Esophagus muscularis mucosa (tissue), 4 donors: ENCODE results near the gene SMG6. TPM values are rescaled to one million over a fixed set of nuclear protein-coding genes. Genes with fewer than 3 reads are reported as not detected.

ENCODE experiments used
- DNase-seq: peaks from one replicate; pipeline ENCODE4 v3.0.0-alpha.2; 2017; ENCODE audit errors: extremely low spot score
- H3K27ac ChIP-seq, 4 donors: fragments of 200-600 bp; sonication (generic); replicated peaks in 1 of 4; 1 replicate in 3 of 4; 2 replicates in 1 of 4; pipeline ENCODE4 v1.5.1; 2016 to 2019; ENCODE audit warnings: mild to moderate bottlenecking in 1 of 4
- H3K27me3 ChIP-seq, 4 donors: fragments of 200-600 bp; sonication (generic); one replicate each; pipeline versions ENCODE4 v1.5.1 to v1.6.0; 2016 to 2019
- H3K36me3 ChIP-seq, 4 donors: fragments of 200-600 bp; sonication (generic); one replicate each; pipeline ENCODE4 v1.5.1; 2016 to 2019
- H3K4me1 ChIP-seq, 4 donors: fragments of 200-600 bp; sonication (generic); one replicate each; pipeline ENCODE4 v1.5.1; 2016 to 2019
- H3K4me3 ChIP-seq, 4 donors: fragments of 200-600 bp; sonication (generic); 1 replicate in 2 of 4; 2 replicates in 2 of 4; pipeline ENCODE4 v1.5.1; 2016 to 2019; ENCODE audit warnings: mild to moderate bottlenecking in 4 of 4, moderate library complexity in 1 of 4
- H3K9me3 ChIP-seq, 4 donors: fragments of 200-600 bp; sonication (generic); 1 replicate in 3 of 4; 2 replicates in 1 of 4; pipeline ENCODE4 v1.5.1; 2016 to 2019
- EP300 ChIP-seq: sonication (generic); formaldehyde crosslinking; IDR thresholded peaks from one replicate; pipeline ENCODE4 v1.6.1; 2017; ENCODE audit warnings: antibody characterized with exemption
- POLR2A ChIP-seq: fragments of 450-650 bp; IDR thresholded peaks from one replicate; pipeline ENCODE4 v1.6.1; 2017; ENCODE audit warnings: antibody characterized with exemption, moderate library complexity, mild to moderate bottlenecking, low read depth
- POLR2AphosphoS5 ChIP-seq, 2 donors: sonication (generic); formaldehyde crosslinking; IDR thresholded peaks; one replicate each; pipeline ENCODE4 v1.6.1; 2017; ENCODE audit warnings: antibody characterized with exemption in 2 of 2
- whole genome bisulfite sequencing: methylation state at CpG from one replicate; pipeline ENCODE4 v1.1.5; 2018; 5-methylcytosine and 5-hydroxymethylcytosine counted together
- intact Hi-C: fragments of 100-400 bp; cut with DNase I; formaldehyde crosslinking; loops from one replicate; pipeline ENCODE4 v1.15.1; 2023
- total RNA-seq, 4 donors: library from RNA; depleted of rRNA; stranded (reverse); fragments of >200 nt; gene quantifications; one replicate each; pipeline versions ENCODE4 v1.1.0 to v1.2.1, GENCODE V29; 2016
- TF ChIP-seq, protein P1 (sequence below), 3 experiments: fragments of 200-600 bp in 2 of 3; fragments of 450-650 bp in 1 of 3; sonication (generic) in 2 of 3; IDR thresholded peaks; one replicate each; pipeline ENCODE4 v1.5.1; 2017 to 2019; ENCODE audit warnings: antibody characterized with exemption in 3 of 3, mild to moderate bottlenecking in 2 of 3, moderate library complexity in 1 of 3

Gene SMG6
- total RNA-seq, 4 donors from 2014 or later, result 38.2 to 67.7 (median 47.7) TPM

DNA sequence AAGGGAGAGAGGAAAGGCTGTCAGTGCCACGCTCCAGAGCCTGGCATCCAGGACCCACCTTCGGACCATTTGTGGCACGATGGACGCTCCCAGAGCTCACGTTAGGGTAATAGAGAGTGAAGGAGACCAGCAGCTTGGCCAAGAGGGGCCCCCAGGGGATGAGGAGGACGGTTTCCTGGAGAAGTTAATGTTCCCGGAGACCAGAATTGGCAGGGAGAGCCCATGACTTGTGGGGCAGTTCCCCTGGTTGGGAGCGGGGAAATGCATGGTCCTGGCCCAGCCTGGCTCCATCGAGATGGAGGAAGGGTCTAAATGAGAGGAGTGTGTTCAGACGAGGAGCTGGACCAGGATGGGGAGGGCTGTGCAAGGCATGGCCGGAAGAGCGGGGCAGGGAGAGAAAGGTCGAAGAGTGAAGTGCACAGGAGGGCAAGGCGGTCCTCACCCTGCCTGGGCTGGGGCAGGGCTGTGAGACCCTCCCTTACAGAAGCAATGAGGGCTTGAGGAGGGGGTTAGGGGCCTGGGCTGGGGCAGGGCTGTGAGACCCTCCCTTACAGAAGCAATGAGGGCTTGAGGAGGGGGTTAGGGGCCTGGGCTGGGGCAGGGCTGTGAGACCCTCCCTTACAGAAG is 251.5 kb downstream of the SMG6 start:
- H3K9me3 ChIP-seq, result no peaks in the 10 kb centered on the region
- intact Hi-C loops, result loop anchor here (5.0 kb wide), 1 partner anchor 300 kb away; no protein-coding TSS in a partner anchor
- no peak for DNase-seq
- H3K36me3 ChIP-seq, result peaks cover 0 to 2% (median 0%) of the 10 kb centered on the region in 4 donors
- H3K4me1 ChIP-seq, result peaks cover 55 to 71% (median 67%) of the 10 kb centered on the region in 4 donors
- no peak overlapping the region for H3K4me3 ChIP-seq
- H3K27ac ChIP-seq, result peak overlapping the region in 3 of 4 donors; percentile 62 to 72 (median 67)
- TF ChIP-seq POLR2A (no peak), EP300 (no peak), POLR2AphosphoS5 (IDR thresholded peaks at IDR 0.05) (no peak)
- TF ChIP-seq, protein P1, sequence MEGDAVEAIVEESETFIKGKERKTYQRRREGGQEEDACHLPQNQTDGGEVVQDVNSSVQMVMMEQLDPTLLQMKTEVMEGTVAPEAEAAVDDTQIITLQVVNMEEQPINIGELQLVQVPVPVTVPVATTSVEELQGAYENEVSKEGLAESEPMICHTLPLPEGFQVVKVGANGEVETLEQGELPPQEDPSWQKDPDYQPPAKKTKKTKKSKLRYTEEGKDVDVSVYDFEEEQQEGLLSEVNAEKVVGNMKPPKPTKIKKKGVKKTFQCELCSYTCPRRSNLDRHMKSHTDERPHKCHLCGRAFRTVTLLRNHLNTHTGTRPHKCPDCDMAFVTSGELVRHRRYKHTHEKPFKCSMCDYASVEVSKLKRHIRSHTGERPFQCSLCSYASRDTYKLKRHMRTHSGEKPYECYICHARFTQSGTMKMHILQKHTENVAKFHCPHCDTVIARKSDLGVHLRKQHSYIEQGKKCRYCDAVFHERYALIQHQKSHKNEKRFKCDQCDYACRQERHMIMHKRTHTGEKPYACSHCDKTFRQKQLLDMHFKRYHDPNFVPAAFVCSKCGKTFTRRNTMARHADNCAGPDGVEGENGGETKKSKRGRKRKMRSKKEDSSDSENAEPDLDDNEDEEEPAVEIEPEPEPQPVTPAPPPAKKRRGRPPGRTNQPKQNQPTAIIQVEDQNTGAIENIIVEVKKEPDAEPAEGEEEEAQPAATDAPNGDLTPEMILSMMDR (IDR thresholded peaks at IDR 0.05), result no peak
- peaks cover 0 to 43% (median 0%) of the 10 kb centered on the region in 4 donors for H3K27me3 ChIP-seq
- 70% methylated on average over 14 of the region's 14 CpGs for WGBS

DNA sequence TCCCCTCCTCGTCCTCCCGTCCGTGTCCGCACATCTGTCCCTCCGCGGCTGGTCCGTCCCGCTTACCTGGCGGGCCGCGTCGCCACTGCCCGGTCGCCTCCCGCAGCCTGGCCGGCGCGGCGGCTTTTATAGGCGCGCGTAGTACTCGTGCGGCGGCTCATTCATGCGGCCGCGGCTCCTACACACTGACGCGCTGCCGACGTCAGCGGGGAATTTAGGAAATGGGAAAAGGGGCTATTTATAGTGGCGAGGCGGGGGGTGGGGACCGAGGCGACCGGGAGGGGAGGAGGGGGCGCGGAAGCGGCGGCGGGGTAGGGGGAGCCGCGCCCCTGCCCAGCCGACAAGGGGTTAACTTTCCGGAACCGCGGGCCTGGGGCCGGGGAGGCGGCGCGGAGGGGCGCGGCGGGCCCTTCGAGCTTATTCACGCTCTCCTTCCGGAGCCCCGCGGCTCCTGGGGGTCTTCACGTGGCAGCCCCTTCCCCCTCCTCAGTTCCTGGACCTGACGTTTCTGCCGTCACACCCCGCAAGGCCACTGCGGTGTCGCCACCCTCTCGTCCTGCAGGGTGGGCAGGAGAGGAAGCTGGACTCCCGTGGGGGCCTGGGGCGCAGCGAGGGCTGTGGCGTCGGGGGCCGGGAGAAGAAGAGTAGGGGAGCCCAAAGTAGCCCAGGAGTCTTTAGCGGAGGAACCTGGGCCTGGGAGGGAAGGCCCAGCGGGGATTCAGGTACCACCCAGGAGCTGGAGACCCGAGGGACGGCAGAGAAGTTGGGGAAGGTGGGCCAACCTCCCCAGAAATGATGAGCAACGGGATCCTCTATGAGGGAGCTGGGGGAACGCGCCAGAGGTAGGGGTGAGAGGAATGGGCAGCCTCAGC is 252.3 kb downstream of the SMG6 start:
- Histone ChIP-seq H3K36me3 (no peaks in the 10 kb centered on the region), H3K9me3 (no peaks in the 10 kb centered on the region), H3K4me3 (peak overlapping the region; percentile 76 to 95 (median 78)), H3K4me1 (peaks cover 54 to 64% (median 60%) of the 10 kb centered on the region in 4 donors), H3K27me3 (peaks cover 0 to 43% (median 0%) of the 10 kb centered on the region in 4 donors), H3K27ac (peak overlapping the region; percentile 23 to 72 (median 64))
- no peak for DNase-seq
- 21% methylated on average over 39 of the region's 81 CpGs for WGBS
- peak in 1 of 2 donors; percentile 38 for TF ChIP-seq POLR2AphosphoS5 (IDR thresholded peaks at IDR 0.05)
- no peak for TF ChIP-seq EP300
- intact Hi-C loops, result loop anchor here (5.0 kb wide), 1 partner anchor 301 kb away; no protein-coding TSS in a partner anchor

DNA sequence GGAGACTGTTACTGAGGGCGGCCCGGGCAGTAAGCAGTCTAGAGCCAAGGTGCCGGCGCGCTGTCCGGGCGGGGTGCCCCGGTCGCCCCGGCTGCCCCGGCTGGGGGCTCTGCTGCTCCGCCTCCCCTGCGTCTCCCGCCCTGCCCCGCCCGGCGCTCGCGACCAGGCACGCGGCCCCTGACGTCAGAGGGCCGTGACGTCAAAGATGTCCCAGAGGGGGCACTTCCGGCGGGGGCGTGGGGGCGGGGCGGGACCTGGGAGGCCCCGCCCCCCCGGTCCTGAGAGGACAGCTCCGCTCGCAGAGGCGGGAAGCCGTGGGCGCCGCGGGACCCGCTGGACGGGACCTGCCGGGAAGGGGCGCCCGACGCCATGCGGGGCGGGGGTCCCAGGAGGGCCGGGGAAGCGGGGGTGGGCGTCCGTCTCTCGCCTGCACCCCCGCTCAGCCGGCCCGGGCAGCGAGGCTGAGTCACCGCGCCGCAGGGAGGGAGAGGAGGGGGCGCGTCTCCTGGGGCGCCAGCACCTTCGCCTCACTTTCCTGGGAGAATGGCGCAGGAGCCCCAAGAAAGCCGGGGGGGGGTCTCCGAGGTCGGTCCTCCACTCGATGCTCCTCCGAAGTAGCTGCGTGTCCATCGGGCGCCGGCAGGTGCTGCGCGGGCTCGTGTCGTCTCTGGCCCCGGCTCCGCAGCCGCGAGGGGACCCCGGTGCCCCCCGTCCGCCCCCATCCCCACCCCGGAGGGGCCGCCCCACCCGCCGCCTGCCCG is 253.1 kb downstream of the SMG6 start:
- peak overlapping the region; percentile 23 to 72 (median 64) for H3K27ac ChIP-seq
- TF ChIP-seq, protein P1 (IDR thresholded peaks at IDR 0.05), result peak in 1 of 3 experiments; percentile 13
- TF ChIP-seq EP300, result no peak
- DNase-seq, result peak; percentile 93
- H3K4me1 ChIP-seq, result peaks cover 50 to 56% (median 54%) of the 10 kb centered on the region in 4 donors
- H3K4me3 ChIP-seq, result peak overlapping the region; percentile 76 to 95 (median 78)
- no peaks in the 10 kb centered on the region for H3K36me3 ChIP-seq
- peaks cover 0 to 41% (median 0%) of the 10 kb centered on the region in 4 donors for H3K27me3 ChIP-seq
- no peaks in the 10 kb centered on the region for H3K9me3 ChIP-seq
- intact Hi-C loops, result loop anchor here (5.0 kb wide), 1 partner anchor 302 kb away; no protein-coding TSS in a partner anchor
- no CpG with 5 or more reads among the region's 88 CpGs for WGBS

DNA sequence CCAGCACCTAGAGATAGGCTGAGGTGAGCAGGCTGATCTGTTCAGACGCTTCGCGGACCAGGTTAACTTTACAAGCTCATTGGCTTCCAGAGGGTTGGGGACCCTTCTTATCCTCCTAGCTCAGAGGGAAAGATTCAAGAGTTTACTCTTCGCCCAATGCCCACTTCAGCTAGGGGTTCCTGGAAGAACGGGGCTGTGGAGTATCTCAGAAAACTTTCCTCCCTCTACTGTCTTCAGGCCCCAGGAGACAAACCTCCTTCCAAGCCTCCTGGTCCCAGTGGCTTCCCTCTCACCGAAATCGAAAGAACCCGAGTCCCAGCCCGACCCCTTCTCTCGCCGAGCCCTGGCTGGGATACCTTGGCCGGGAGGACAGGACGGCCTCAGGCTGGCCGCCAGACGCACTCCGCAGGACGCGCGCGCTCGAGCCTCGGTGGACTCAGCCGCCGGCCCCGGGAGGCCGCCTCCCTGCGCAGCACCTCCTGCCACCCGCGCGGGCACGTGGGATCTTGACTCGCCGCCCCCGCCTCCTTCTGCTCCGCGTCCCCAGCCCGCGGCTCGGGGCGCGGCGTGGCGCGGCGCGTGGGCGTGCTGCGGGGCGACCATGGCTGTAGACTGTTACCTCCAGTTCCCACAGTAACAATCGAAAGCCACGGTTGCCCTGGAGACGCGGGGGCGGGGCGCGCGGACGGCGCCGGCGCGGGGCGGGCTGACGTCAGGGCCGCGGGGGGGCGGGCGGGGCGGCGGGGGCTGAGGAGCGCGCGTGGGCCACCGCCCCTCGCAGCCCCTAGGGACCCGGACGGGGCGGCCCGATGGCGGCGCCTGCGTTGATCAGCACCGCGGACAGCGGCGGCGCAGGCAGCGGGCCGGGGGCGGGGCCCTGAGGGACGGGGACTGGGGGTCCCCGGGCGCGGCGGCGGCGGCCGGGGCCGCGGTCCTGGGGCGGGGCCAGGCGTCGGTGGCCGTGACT is 254.0 kb downstream of the SMG6 start:
- peaks cover 41 to 48% (median 46%) of the 10 kb centered on the region in 4 donors for H3K4me1 ChIP-seq
- WGBS, result 18% methylated on average over 11 of the region's 104 CpGs
- peaks cover 0 to 34% (median 0%) of the 10 kb centered on the region in 4 donors for H3K27me3 ChIP-seq
- H3K4me3 ChIP-seq, result peak overlapping the region; percentile 76 to 95 (median 78)
- peaks cover 0 to under 1% (median under 1%) of the 10 kb centered on the region in 4 donors for H3K36me3 ChIP-seq
- no peaks in the 10 kb centered on the region for H3K9me3 ChIP-seq
- peak; percentile 96 for DNase-seq
- peak overlapping the region; percentile 67 to 72 (median 68) for H3K27ac ChIP-seq
- TF ChIP-seq, protein P1 (IDR thresholded peaks at IDR 0.05), result no peak
- peak in 1 of 2 donors; percentile 19 for TF ChIP-seq POLR2AphosphoS5 (IDR thresholded peaks at IDR 0.05)
- TF ChIP-seq POLR2A, result no peak
- intact Hi-C loops, result loop anchor here (5.0 kb wide), 1 partner anchor 303 kb away; no protein-coding TSS in a partner anchor
